Left lobe of liver (tissue), 2 donors: Measurements from ENCODE around the gene CAMSAP2. TPM values are rescaled to one million over a fixed set of nuclear protein-coding genes. Genes with fewer than 3 reads are reported as not detected.

Source experiments
- ATAC-seq: fragments of 200-7000 bp; cut with Tn5 transposase; one replicate; pipeline ENCODE4 v1.9.1; 2020; ENCODE audit warnings: mild to moderate bottlenecking, moderate library complexity
- DNase-seq: peaks from one replicate; pipeline ENCODE4 v3.0.0-alpha.2; 2020; ENCODE audit warnings: low spot score
- total RNA-seq: library from RNA; stranded (reverse); gene quantifications from one replicate; pipeline ENCODE4 v1.2.1, GENCODE V29; 2021
- donor health status: DM: no; HTN: no; CAD: no; lungs with moderate emphysema.
- donor health status: DM: no; HTN: yes; CAD: no.

CAMSAP2 gene
- total RNA-seq, 1 donor from 2014 or later, result 5.5 TPM

DNA sequence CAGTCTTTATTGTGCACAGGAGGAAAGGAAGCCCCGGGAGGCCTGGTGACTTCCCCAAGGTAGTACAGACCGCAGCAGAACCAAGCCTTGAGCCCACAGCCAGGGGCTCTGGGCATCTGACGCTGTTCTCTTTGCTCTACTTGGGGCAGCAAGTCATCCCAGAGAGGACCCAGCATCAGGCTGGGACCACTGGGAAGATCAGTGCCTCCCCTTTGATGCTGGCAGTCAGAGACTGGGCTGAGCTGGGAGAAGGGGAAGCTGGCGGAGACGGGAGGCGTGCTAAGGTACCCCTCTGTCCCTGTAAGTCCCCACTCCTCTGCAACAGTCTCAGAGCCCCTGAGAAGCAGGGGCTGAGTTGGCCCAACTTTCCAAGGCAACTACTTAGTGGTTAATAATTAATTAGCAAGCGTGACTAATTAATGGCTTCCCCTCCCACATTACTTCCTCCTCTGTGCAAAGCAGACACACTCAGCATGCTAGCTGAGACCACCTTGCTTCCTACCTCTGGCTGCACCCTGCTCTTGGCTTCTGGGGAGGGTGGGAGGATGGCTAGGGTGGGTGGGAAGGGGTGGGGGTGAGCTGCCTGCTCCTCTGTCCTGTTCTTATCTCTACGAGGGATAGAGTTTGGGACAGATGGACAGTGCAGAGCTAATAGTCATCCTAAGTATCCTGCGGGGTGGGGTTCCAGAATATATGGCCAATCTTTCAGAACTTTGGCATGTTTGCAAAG, 157.3 kb downstream of the CAMSAP2 start:
- ATAC-seq, result no peak

DNA sequence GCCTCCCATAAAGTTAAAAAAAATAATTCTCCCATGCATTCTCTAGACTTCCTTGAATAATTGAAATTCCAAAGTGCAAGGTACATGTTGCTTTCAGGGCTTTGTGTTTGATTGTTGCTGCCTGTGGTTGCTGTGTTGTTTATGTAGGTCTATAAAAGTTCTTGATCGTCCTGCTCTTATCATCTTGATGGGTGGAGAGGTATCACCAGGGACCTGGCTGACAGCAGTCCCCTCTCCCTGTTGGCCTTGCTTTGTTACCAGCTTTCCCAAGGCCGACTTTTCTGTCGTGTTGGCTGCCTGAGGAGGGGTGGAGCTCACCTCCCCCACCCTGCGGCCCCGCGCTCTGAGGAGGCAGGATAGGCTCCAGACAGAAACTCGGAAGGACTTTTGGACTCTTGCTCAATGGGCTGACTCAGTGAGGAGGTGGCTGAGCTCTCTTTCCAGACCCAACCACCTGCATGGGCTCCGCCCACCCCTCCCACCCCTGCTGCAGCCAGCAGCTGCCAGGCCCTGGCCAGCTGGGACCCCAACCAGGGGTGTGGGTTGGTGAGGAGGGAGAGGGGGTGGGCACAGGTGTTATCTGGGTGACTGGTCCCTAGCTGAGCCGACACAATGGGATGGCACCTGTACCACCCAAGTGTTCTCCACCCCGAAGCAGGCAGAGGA, 158.0 kb downstream of the CAMSAP2 start:
- peak; percentile 58 for DNase-seq

More for the DNA sequence above, 157.3 kb downstream of the CAMSAP2 start:
- no peak for DNase-seq

DNA sequence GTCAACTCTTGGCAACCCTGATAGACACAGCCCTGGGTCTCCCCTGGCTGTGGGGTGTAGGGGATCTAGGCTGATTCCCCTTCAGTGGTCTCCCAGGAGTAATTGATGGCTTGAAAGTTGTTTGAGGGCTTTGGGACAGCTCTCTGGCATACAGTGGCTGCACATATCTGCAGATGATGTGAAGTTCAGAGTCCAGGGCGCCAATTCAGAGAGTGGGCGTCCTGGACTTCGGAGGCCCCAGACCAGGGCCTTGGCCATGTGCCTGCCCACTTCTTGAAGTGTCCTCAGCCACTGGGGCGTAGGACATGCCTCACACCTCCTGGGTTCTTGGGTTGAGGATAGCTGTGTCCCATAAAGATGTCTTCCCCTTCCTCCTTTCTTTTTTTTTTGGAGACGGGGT, 158.6 kb downstream of the CAMSAP2 start:
- ATAC-seq, result no peak
- no peak for DNase-seq

More for the DNA sequence above, 158.0 kb downstream of the CAMSAP2 start:
- peak; percentile 83 for ATAC-seq

DNA sequence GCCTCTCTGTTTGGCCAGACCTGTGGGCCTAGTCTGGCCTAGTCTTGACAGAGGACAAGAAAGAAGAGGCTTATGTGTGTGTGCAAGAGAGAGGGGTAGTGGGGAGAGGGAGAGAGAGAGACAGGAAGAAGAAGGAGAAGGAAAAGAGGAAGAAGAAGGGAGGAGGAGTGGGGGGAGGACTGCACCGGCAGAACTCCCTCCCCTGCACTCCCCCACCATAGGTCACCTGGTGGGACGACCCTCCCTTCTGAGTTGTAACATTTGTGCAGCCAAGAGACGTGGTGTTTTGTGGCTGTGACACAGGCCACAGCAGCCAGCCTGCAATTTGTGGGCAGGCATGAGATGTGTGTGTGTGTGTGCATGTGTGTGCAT, 160.3 kb downstream of the CAMSAP2 start:
- ATAC-seq, result no peak

DNA sequence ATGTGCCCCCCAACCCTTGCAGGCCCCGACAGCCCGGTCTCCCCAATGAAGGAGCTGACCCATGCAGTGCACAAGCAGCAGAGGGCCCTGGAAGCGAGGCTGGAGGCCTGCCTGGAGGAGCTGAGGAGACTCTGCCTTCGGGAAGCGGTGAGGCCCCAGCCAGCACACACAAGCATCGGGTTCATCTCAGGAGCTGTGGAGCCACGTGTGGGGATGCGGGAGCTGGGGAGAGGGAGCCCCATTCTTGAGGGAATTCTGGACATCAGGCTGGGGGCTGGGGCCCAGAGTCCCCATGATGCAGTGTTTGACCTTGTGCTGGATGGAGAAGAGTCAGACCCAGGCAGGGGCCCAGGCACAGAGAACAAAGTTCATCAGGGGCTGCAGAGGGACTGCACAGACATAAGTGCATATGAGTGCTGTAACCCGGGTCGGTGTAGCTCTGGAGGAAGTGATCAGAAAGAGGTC, 160.8 kb downstream of the CAMSAP2 start:
- DNase-seq (no peak), ATAC-seq (no peak)

More for the DNA sequence above, 160.3 kb downstream of the CAMSAP2 start:
- DNase-seq, result no peak

DNA sequence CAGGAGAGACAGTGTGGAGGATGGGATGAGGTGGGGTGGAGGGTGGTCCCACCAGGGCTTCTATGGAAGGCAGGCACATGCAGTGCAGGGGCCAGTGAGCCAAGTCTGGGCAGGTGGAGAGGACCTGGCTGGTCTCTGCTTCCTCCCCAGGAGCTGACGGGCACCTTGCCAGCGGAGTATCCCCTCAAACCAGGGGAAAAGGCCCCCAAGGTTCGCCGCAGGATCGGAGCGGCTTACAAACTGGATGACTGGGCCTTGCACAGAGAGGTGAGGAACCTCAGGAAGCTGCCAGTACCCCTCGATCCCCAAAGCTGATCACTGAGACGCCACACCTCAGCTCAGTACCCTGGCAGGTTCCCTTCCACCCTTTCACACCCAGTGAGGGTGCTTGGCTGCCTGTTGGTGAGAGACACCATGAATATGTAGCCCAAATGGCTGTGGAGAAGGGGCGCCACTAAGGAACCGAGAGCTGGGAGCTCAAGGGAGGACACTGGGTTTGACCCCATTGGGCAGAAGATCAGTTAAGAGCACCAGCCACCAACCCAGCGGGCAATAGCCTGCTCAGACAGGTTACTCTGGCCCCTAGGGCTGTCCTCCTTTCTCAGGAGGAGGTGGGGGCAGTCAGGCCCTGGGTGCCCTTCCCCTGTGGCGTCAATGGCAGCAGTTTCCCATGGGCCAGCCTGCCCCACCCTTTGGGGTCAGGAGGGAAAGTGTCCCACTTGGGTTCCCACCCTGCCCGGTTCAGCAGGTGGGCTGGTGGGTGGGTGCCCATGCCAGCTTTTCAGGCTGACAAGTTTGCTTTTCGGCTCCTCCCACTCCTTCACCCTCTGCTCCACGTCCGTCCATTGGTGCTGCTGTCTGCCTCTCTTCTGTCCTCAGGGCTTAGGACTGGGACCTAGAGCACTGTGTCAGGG, 161.5 kb downstream of the CAMSAP2 start:
- no peak for DNase-seq

DNA sequence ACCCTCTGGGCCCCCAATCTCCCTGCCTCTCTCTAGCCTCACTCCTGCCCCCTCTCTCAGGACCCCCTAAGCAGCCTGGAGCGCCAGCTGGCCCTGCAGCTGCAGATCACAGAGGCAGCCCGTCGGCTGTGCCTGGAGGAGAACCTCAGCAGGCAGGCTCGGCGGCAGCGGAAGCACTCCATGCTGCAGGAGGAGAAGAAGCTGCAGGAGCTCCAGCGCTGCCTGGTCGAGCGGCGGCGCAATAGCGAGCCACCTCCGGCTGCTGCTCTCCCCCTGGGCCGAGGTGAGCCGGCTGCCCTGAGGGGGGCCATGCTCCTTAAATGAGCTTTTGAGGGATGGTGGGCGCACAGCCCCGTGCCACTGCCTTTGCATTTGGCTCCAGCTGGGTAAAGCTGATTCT, 162.2 kb downstream of the CAMSAP2 start:
- ATAC-seq, result no peak
- no peak for DNase-seq

More for the DNA sequence above, 161.5 kb downstream of the CAMSAP2 start:
- no peak for ATAC-seq

DNA sequence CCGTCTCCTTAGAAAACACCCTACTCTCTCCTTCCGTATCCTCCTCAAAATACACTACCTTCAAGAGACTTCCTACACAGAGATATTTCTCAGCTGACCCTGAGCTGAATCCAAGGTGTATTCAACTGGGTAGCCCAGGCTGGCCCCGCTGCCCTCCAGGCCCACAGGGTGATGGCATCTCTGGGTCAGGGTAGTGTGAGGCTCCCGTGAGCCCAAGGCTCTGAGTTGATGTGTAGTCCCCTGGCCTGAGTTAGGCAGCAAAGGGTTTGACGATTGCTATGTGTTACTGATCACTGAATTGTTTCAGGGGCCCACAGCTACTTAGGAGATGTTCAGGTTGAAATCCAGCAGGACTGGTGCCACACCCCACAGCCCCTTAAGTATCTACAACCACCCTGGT, 162.7 kb downstream of the CAMSAP2 start:
- DNase-seq (no peak), ATAC-seq (no peak)

DNA sequence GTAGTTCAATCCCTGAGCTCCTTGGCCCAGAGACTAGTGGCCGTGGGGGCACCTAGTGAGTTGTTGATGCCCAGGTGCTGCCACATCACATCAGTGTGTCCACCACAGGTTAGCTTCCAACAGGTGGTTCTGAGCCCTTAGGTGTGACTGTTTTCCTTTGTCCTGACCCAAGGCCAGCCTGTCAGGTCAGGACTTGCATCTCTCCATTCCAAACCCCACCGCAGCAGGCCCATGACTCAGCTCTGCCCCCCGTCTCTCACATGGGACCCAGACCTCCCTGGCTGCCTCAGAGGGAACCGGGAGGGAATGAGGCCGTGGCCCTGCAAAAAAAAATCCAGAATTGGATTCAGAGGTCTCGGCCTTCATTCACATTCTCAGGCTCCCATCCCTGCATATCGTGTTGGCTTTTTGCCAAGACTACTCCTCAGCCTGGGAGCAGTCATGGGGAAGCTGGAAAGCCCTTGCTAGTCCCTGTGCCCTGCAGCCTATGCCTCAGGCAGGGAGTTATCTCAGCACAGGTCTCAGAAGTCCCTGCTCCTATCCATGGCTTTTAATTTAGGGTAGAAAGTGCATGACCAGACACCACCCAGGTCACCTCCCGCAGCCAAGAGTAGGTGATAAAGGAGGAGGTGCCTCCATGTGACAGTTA, 163.2 kb downstream of the CAMSAP2 start:
- DNase-seq (no peak), ATAC-seq (no peak)

DNA sequence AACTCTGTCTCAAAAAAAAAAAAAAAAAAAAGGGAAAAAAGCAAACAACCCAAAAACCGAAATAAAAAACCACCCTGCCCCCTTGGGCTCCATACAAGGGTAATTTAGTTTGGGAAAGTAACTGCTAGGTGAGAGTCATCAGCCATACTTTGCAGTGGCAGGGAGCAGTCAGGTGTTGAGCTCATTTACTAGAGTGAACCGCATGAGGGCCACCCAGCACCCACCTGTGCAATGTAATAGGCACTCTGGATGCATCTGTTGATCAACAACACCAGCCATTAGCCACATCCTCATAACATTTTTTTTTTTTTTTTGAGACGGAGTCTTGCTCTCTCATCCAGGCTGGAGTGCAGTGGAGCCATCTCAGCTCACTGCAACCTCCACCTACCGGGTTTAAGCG, 165.1 kb downstream of the CAMSAP2 start:
- no peak for ATAC-seq
- no peak for DNase-seq

DNA sequence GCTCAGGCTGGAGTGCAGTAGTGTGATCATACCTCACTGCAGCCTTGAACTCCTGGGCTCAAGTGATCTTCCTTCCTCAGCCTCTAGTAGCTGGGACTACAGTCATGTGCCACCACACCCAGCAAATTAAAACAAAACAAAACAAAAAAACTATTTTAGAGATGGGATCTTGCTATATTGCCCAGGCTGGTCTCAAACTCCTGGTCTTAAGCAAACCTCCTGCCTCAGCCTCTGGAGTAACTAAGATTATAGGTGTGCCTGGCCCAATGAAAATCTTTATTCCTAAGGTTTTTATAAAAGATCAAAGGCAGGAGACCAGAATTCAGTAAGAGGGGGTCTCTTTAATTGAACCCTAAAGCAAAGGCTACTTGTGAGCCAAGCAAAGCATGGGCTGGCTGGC, 166.1 kb downstream of the CAMSAP2 start:
- ATAC-seq, result no peak
- no peak for DNase-seq

DNA sequence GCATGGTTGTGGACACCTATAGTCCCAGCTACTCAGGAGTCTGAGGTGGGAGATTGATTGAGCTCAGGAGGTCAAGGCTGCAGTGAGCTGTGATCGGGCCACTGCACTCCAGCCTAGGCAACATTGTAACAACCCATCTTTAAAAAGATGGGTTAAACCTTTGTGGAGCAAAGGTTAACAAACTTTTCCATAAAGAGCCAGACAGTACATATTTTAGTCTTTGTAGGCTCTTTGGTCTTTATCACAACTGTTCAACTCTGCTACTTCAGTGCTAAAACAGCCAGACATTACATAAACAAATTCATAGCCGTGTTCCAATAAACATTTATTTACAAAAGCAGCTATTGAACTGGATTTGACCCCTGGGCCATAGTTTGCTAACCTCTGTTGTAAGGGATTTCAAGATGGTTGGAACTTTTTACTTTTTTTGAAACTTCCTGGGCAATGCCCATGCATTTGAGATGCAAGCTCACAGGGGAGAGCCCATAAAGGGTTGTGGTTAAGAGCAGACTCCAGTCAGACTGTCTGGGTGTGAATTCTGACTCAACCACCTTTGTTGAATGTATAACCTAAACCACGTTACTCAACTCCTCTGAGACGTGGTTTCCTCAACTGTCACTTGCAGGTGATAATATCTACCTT, 166.8 kb downstream of the CAMSAP2 start:
- ATAC-seq, result no peak

DNA sequence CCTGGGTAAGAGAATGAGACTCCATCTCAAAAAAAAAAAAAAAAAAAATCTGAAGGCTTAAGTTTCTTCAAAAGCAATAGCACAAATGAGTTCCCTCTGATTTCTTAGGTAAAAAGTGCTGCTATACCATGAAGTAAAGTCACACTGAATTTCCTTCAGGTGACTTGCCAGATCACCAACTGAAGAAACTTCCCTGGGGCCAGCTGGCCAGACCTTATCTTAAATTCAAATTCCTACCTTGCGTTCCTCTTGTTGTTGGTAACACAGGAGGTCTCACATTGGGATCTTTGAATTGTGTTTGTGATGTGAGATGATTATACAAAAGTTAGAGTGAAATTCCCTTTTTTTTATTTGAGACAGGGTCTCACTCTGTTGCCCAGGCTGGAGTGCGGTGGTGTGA, 167.8 kb downstream of the CAMSAP2 start:
- DNase-seq, result no peak
- ATAC-seq, result no peak

More for the DNA sequence above, 166.8 kb downstream of the CAMSAP2 start:
- DNase-seq, result no peak

DNA sequence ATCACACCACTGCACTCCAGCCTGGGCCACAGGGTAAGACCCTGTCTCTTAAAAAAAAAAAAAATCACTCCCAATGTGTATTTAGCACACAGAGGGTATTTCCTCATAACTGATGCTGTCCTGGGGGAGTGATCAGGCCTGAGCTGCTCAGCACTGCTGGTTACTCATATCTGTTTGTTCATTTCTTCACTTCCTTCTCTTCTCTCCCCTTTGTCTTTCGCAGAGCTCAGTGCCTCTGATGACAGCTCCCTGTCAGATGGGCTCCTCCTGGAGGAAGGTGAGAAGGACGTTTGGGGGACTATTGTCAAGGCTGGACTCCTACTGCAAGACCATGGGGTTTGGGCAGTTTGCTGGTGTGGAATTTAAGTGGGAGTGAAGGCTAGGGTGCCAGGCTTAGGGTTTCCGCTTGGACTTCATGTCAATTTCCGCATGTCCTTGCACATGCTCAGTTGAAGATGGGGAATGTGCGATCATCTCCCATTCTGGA, 169.0 kb downstream of the CAMSAP2 start:
- DNase-seq (no peak), ATAC-seq (no peak)

DNA sequence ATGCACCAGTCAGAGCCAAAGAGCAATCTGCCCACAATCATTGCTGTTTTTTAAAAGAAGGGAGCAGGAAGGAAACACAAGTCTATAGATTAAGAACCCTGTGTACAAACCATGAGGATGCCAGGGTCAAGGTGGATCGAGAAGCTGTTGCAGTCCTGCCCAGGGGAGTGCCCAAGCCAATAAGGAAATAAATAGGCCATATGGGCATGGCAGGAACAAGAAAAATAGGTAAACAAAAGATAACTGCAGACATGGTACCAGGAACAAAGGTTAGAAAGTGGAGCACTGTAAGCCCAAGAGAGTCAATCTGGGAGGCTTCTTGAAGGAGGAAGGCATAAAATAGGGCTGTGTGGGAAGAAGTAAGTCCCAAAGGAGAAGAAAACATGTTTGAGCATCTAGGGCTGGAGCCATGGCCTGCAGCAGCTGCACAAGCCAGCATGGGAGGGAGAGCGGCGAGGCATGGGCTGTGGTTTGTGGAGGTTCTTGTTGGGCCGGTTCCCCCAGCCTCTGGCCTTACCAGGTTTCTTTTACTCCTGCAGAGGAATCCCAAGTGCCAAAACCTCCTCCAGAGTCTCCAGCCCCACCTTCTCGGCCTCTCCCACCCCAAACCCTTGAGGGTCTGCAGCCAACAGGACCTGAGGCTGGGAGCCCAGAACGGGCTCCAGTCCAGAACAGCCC, 169.6 kb downstream of the CAMSAP2 start:
- ATAC-seq (no peak), DNase-seq (no peak)

DNA sequence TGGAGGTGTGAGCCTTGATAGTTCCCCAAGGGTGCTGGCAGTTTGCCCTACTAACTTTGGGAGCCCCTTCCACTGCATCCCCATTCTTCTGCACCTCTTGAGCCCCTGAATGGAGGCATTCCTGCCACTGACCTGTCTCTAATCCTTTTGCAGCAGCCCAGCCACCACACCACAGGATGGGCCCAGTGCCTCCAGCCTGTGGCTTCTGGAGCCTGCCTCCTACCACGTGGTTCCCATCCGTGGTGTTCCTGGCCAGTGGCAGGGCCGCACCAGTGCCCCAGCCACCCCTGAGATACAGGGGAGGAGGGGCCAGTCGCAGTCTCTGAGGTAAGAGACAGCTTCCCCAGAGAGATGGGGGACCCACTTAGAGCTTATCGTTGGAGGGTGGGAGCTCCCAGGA, 170.4 kb downstream of the CAMSAP2 start:
- DNase-seq, result no peak
- ATAC-seq, result no peak

DNA sequence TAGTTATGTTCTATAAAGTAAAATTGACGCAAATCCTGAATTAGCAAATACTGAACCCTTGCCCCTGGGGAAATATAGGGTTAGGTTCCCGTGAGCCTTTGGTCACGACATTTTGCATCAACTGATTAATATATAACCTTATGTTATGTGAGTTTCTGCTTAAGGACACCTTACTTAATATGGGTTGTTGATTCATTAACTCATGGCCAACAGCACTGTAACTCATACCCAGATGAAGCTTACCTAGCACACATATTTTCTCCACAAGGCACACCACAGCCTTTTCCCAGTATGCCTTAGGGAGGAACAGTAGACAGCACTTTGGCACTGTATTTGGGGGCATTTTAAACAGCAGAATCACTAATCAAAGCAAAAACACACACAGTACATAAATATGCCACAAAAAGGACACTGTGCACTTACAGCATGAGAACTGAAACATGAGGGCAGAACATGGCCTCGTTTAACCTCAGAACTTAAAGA, 171.1 kb downstream of the CAMSAP2 start:
- DNase-seq (no peak), ATAC-seq (no peak)
